Measurements from ENCODE around the gene METTL2B. TPM values are rescaled to one million over a fixed set of nuclear protein-coding genes. Genes with fewer than 3 reads are reported as not detected.
A peak's percentile ranks its signal among the peaks of the same experiment; 100 is the strongest.
"Not testable (repeated sequence)": the region's sequence is repeated elsewhere in the genome, so short reads cannot be mapped to it uniquely, and the experiment has no call there.

The METTL2B gene
- total RNA-seq, 4 donors from 2014 or later = 14.0 to 23.3 (median 20.4) TPM

GRCh38 chr7:128530855-128531104, 54.2 kb downstream of the METTL2B start:
- no peak for DNase-seq
- peak overlapping the region; percentile 76 to 95 (median 85) for H3K4me3 ChIP-seq
- TF ChIP-seq POLR2A (IDR thresholded peaks at IDR 0.05) (peak in 1 of 2 donors; percentile 33), CTCF (IDR thresholded peaks at IDR 0.05) (no peak)
- H3K36me3 ChIP-seq = peaks cover 0 to 10% (median 0%) of the 10 kb centered on the region in 3 donors
- peak overlapping the region; percentile 91 to 98 (median 98) for H3K27ac ChIP-seq
- H3K9me3 ChIP-seq = no peaks in the 10 kb centered on the region
- no peaks in the 10 kb centered on the region for H3K27me3 ChIP-seq
- peaks cover 0 to 15% (median 3%) of the 10 kb centered on the region in 4 donors for H3K4me1 ChIP-seq

GRCh38 chr7:128531105-128531954, 54.8 kb downstream of the METTL2B start:
- Histone ChIP-seq H3K36me3 (peaks cover 0 to 15% (median 0%) of the 10 kb centered on the region in 3 donors), H3K4me1 (peaks cover 0 to 15% (median 3%) of the 10 kb centered on the region in 4 donors), H3K4me3 (peak overlapping the region; percentile 76 to 95 (median 85)), H3K27ac (peak overlapping the region; percentile 91 to 98 (median 98))
- not testable (repeated sequence) for H3K9me3 ChIP-seq, H3K27me3 ChIP-seq
- DNase-seq = peak; percentile 66 to 93 (median 87)
- TF ChIP-seq POLR2A (IDR thresholded peaks at IDR 0.05) = peak in 1 of 2 donors; percentile 31

- Histone ChIP-seq H3K36me3 (peaks cover 0 to 15% (median 0%) of the 10 kb centered on the region in 3 donors), H3K4me1 (peaks cover 0 to 15% (median 3%) of the 10 kb centered on the region in 4 donors), H3K27ac (peak overlapping the region; percentile 91 to 98 (median 98)), H3K4me3 (peak overlapping the region; percentile 76 to 95 (median 85))
- DNase-seq = peak; percentile 34 to 71 (median 70)
- not testable (repeated sequence) for H3K9me3 ChIP-seq, H3K27me3 ChIP-seq
Observed at GRCh38 chr7:128531955-128532478, 55.5 kb downstream of the METTL2B start.

- Histone ChIP-seq H3K4me1 (peaks cover 0 to 15% (median 3%) of the 10 kb centered on the region in 4 donors), H3K4me3 (peak overlapping the region in 2 of 4 donors; percentile 86 to 95), H3K36me3 (peaks cover 0 to 15% (median 0%) of the 10 kb centered on the region in 3 donors)
- not testable (repeated sequence) for H3K9me3 ChIP-seq, DNase-seq, H3K27me3 ChIP-seq, H3K27ac ChIP-seq
Observed at GRCh38 chr7:128532956-128533355, 56.4 kb downstream of the METTL2B start.

- Histone ChIP-seq H3K36me3 (peaks cover 0 to 30% (median 0%) of the 10 kb centered on the region in 3 donors), H3K4me1 (peaks cover 0 to 15% (median 0%) of the 10 kb centered on the region in 4 donors), H3K27ac (peak overlapping the region in 1 of 4 donors; percentile 12)
- peak in 4 of 6 experiments; percentile 22 to 44 (median 38) for TF ChIP-seq CTCF (IDR thresholded peaks at IDR 0.05)
- not testable (repeated sequence) for DNase-seq, H3K4me3 ChIP-seq, H3K27me3 ChIP-seq, H3K9me3 ChIP-seq
Observed at GRCh38 chr7:128537410-128537809, 60.9 kb downstream of the METTL2B start.

GRCh38 chr7:128542530-128542929, 66.0 kb downstream of the METTL2B start:
- not testable (repeated sequence) for DNase-seq, H3K27me3 ChIP-seq, H3K4me1 ChIP-seq, H3K27ac ChIP-seq, H3K9me3 ChIP-seq, H3K4me3 ChIP-seq
- H3K36me3 ChIP-seq = peaks cover 0 to 34% (median 0%) of the 10 kb centered on the region in 3 donors

GRCh38 chr7:128543300-128543699, 66.8 kb downstream of the METTL2B start:
- H3K27me3 ChIP-seq, H3K27ac ChIP-seq, H3K4me3 ChIP-seq, H3K4me1 ChIP-seq, DNase-seq, H3K9me3 ChIP-seq: not testable (repeated sequence)
- H3K36me3 ChIP-seq = peaks cover 0 to 41% (median 0%) of the 10 kb centered on the region in 3 donors

GRCh38 chr7:128546319-128546851, 69.8 kb downstream of the METTL2B start:
- peaks cover 0 to 37% (median 0%) of the 10 kb centered on the region in 3 donors for H3K36me3 ChIP-seq
- H3K27ac ChIP-seq, H3K27me3 ChIP-seq, H3K4me3 ChIP-seq, DNase-seq, H3K9me3 ChIP-seq, H3K4me1 ChIP-seq: not testable (repeated sequence)

Data from Peyer's patch (tissue), 4 donors.